Psoas muscle (tissue), 8 donors: ENCODE data around the gene SEPSECS. TPM values are rescaled to one million over a fixed set of nuclear protein-coding genes. Genes with fewer than 3 reads are reported as not detected.

Experiments used
- ATAC-seq, 4 donors: fragments of 200-7000 bp; cut with Tn5 transposase; one replicate each; pipeline ENCODE4 v1.9.1; 2020; ENCODE audit warnings: moderate library complexity in 3 of 4, mild to moderate bottlenecking in 2 of 4
- DNase-seq, 2 donors: peaks; one replicate each; pipeline ENCODE4 v3.0.0-alpha.2; 2020
- H3K27ac ChIP-seq: fragments of 200-600 bp; one replicate; pipeline ENCODE4 v1.8.0; 2022
- H3K27me3 ChIP-seq, 3 donors: fragments of 200-600 bp in 1 of 3; one replicate each; pipeline versions ENCODE4 v1.6.1 to v1.8.0; 2013 to 2022; ENCODE audit warnings: low read length in 2 of 3, mild to moderate bottlenecking in 2 of 3, moderate library complexity in 1 of 3; ENCODE audit not compliant: insufficient read depth in 3 of 3
- H3K36me3 ChIP-seq, 2 donors: fragments of 200-600 bp in 1 of 2; one replicate each; pipeline versions ENCODE4 v1.6.1 to v1.8.0; 2013 to 2022; ENCODE audit warnings: low read depth in 1 of 2, mild to moderate bottlenecking in 1 of 2, moderate library complexity in 1 of 2; ENCODE audit not compliant: insufficient read depth in 1 of 2
- H3K4me1 ChIP-seq: fragments of 200-600 bp; one replicate; pipeline ENCODE4 v1.8.0; 2022
- H3K4me3 ChIP-seq: fragments of 200-600 bp; one replicate; pipeline ENCODE4 v1.8.0; 2022; ENCODE audit warnings: mild to moderate bottlenecking
- H3K9me3 ChIP-seq: fragments of 200-600 bp; one replicate; pipeline ENCODE4 v1.8.0; 2022
- CTCF ChIP-seq: fragments of 200-600 bp; IDR thresholded peaks from one replicate; pipeline ENCODE4 v1.8.0; 2022; ENCODE audit warnings: antibody characterized with exemption
- WGBS, 3 donors: extraction: QIAGEN DNeasy Blood & Tissue Kit; methylation state at CpG; one replicate each; pipeline versions ENCODE4 v1.1.6 to v1.1.7; 2013; 5-methylcytosine and 5-hydroxymethylcytosine counted together
- intact Hi-C, 2 donors: fragments of 100-400 bp; cut with DNase I; formaldehyde crosslinking; loops; one replicate each; pipeline versions ENCODE4 v1.11.0 to v1.14.2; 2022
- polyA plus RNA-seq, 3 donors: library from polyadenylated mRNA; stranded (reverse); fragments of 200-250 nt; gene quantifications; one replicate each; pipeline ENCODE4 v1.2.3, GENCODE V29; 2013
- total RNA-seq, 4 donors: library from RNA; stranded (reverse); fragmentation: NEBNext Ultra II Directional in 2 of 4; extraction: Animal tissue kit (Norgen Biotek cat#: 25700) in 2 of 4; gene quantifications; one replicate each; pipeline versions ENCODE4 v1.2.1 to v1.2.4, GENCODE V29; 2021 to 2023
- donor health status: healthy with polysubstance abuse.
- donor health status: DM: no; HTN: no; CAD: no; lungs with moderate emphysema.
- donor health status: Bipolar disorder and iron deficiency.
- donor health status: healthy.
- donor health status: DM: yes; HTN: yes; CAD: no.
- donor health status: DM: no; HTN: no; CAD: no.
- donor health status: DM: no; HTN: no; CAD: no.
- donor health status: DM: yes; HTN: yes; CAD: no.

The SEPSECS gene
- total and polyA plus RNA-seq, 7 donors: 1.4 to 5.7 (median 4.3) TPM

GRCh38 chr4:25128671-25129070 lies 31.6 kb downstream of the SEPSECS start:
- Histone ChIP-seq H3K9me3 (no peaks in the 10 kb centered on the region), H3K27me3 (no peaks in the 10 kb centered on the region), H3K27ac (no peak overlapping the region), H3K4me1 (no peaks in the 10 kb centered on the region), H3K4me3 (no peak overlapping the region), H3K36me3 (peaks cover 0 to 28% of the 10 kb centered on the region in 2 donors)
- no peak for ATAC-seq
- no peak for DNase-seq
- no peak for TF ChIP-seq CTCF
- intact Hi-C loops: no loop called here

GRCh38 chr4:25123236-25123635 lies 37.0 kb downstream of the SEPSECS start:
- H3K27ac ChIP-seq: no peak overlapping the region
- H3K4me1 ChIP-seq: no peaks in the 10 kb centered on the region
- intact Hi-C loops: no loop called here
- no peaks in the 10 kb centered on the region for H3K9me3 ChIP-seq
- no peaks in the 10 kb centered on the region for H3K27me3 ChIP-seq
- ATAC-seq: no peak
- no peak for TF ChIP-seq CTCF
- H3K36me3 ChIP-seq: peaks cover 3 to 46% of the 10 kb centered on the region in 2 donors
- 89 to 96% (median 95%) methylated on average over 3 of the region's 3 CpGs for WGBS, 3 donors
- H3K4me3 ChIP-seq: no peak overlapping the region
- DNase-seq: no peak

GRCh38 chr4:25120146-25120940 lies 39.9 kb downstream of the SEPSECS start:
- Histone ChIP-seq H3K4me1 (no peaks in the 10 kb centered on the region), H3K4me3 (no peak overlapping the region), H3K27ac (no peak overlapping the region), H3K27me3 (no peaks in the 10 kb centered on the region), H3K36me3 (peaks cover 3 to 36% of the 10 kb centered on the region in 2 donors), H3K9me3 (no peaks in the 10 kb centered on the region)
- DNase-seq (no peak), ATAC-seq (no peak)
- WGBS, 3 donors: 81 to 92% (median 89%) methylated on average over 3 of the region's 3 CpGs
- intact Hi-C loops: no loop called here
- no peak for TF ChIP-seq CTCF

GRCh38 chr4:25117716-25118472 lies 42.4 kb downstream of the SEPSECS start:
- DNase-seq: no peak
- no peak for ATAC-seq
- WGBS, 3 donors: 95 to 96% (median 95%) methylated on average over 6 of the region's 6 CpGs
- TF ChIP-seq CTCF: no peak
- Histone ChIP-seq H3K4me1 (no peaks in the 10 kb centered on the region), H3K27ac (no peak overlapping the region), H3K27me3 (no peaks in the 10 kb centered on the region), H3K36me3 (peaks cover 3 to 11% of the 10 kb centered on the region in 2 donors), H3K4me3 (no peak overlapping the region), H3K9me3 (no peaks in the 10 kb centered on the region)
- intact Hi-C loops: no loop called here
